Measurements from ENCODE around the gene BCL2L15. TPM values are rescaled to one million over a fixed set of nuclear protein-coding genes. Genes with fewer than 3 reads are reported as not detected.

Gene BCL2L15
- total and polyA plus RNA-seq, 2 donors (not counting 1 experiment from before 2014, with no cell fraction given): under 0.01 to 0.19 TPM

DNA sequence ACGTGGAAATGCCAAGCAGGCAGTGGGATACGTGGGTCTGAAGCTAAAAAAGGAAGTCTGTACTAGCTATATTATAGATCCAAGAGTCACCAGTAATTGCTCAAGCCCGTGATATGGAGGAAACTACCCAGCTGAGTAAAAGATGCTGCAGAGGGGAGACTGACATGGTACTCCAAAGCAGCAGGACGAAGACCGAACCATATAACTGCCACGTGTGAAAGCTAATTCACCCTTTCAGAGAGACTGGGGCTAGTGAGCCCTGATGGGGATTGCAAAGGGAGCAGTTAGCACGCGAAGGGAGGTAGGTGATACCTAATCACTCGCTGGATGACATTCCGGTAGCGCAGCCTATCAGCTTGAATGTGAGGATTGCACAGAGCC is 16.9 kb upstream of the BCL2L15 start:
- Histone ChIP-seq H3K4me3 (replicated peaks in 1 of 4; ENCODE audit: control extremely low read depth in 1 of 4, insufficient read depth in 1 of 4, low read depth in 3 of 4, low read length in 4 of 4) (peak overlapping the region; percentile 57 to 88 (median 86)), H3K4me2 (ENCODE audit: extremely low read depth, insufficient read depth, low read length) (peak overlapping the region; percentile 92), H2AFZ (ENCODE audit: low read length) (peak overlapping the region; percentile 89), H3K9ac (ENCODE audit: insufficient read depth, low read length) (peak overlapping the region; percentile 70), H3K36me3 (ENCODE audit: control insufficient read depth, insufficient read depth, low read length) (peaks cover 5% of the 10 kb centered on the region), H3K79me2 (ENCODE audit: control insufficient read depth, insufficient read depth, low read length) (peaks cover 25% of the 10 kb centered on the region), H3K27me3 (ENCODE audit: control insufficient read depth, insufficient read depth, low read length) (no peaks in the 10 kb centered on the region), H3K4me1 (ENCODE audit: control insufficient read depth, extremely low read depth, insufficient read depth, low read length) (no peaks in the 10 kb centered on the region), H4K20me1 (ENCODE audit: control insufficient read depth, extremely low read depth, insufficient read depth, low read length) (no peaks in the 10 kb centered on the region), H3K9me3 (ENCODE audit: control insufficient read depth, insufficient read depth, low read depth, low read length) (no peaks in the 10 kb centered on the region), H3K27ac (ENCODE audit: insufficient read depth, low read length) (peak overlapping the region; percentile 85)
- TF ChIP-seq CTCF (conservative IDR thresholded peaks at IDR 0.05 in 1 of 2, IDR thresholded peaks at IDR 0.05 in 1 of 2; ENCODE audit: low read depth in 1 of 2, low read length in 2 of 2): no peak
- TF ChIP-seq EZH2 (IDR thresholded peaks at IDR 0.05; ENCODE audit: low read length, missing control alignments): no peak
- no peak for DNase-seq (ENCODE audit: low read depth in 2 of 2)

GRCh38 chr1:113903501-113904292 is 16.3 kb upstream of the BCL2L15 start:
- H3K9me3 ChIP-seq (ENCODE audit: control insufficient read depth, insufficient read depth, low read depth, low read length): no peaks in the 10 kb centered on the region
- H3K4me2 ChIP-seq (ENCODE audit: extremely low read depth, insufficient read depth, low read length): peak overlapping the region; percentile 92
- no peaks in the 10 kb centered on the region for H4K20me1 ChIP-seq (ENCODE audit: control insufficient read depth, extremely low read depth, insufficient read depth, low read length)
- peaks cover 5% of the 10 kb centered on the region for H3K36me3 ChIP-seq (ENCODE audit: control insufficient read depth, insufficient read depth, low read length)
- peak overlapping the region; percentile 57 to 88 (median 86) for H3K4me3 ChIP-seq (replicated peaks in 1 of 4; ENCODE audit: control extremely low read depth in 1 of 4, insufficient read depth in 1 of 4, low read depth in 3 of 4, low read length in 4 of 4)
- H3K79me2 ChIP-seq (ENCODE audit: control insufficient read depth, insufficient read depth, low read length): peaks cover 25% of the 10 kb centered on the region
- H3K27ac ChIP-seq (ENCODE audit: insufficient read depth, low read length): peak overlapping the region; percentile 85
- no peaks in the 10 kb centered on the region for H3K4me1 ChIP-seq (ENCODE audit: control insufficient read depth, extremely low read depth, insufficient read depth, low read length)
- peak in 1 of 2 donors; percentile 2 for DNase-seq (ENCODE audit: low read depth in 2 of 2)
- TF ChIP-seq CTCF (conservative IDR thresholded peaks at IDR 0.05 in 1 of 2, IDR thresholded peaks at IDR 0.05 in 1 of 2; ENCODE audit: low read depth in 1 of 2, low read length in 2 of 2) (no peak), EZH2 (IDR thresholded peaks at IDR 0.05; ENCODE audit: low read length, missing control alignments) (no peak)
- no peaks in the 10 kb centered on the region for H3K27me3 ChIP-seq (ENCODE audit: control insufficient read depth, insufficient read depth, low read length)
- peak overlapping the region; percentile 89 for H2AFZ ChIP-seq (ENCODE audit: low read length)
- no peak overlapping the region for H3K9ac ChIP-seq (ENCODE audit: insufficient read depth, low read length)

- Histone ChIP-seq H3K27me3 (ENCODE audit: control insufficient read depth, insufficient read depth, low read length) (no peaks in the 10 kb centered on the region), H2AFZ (ENCODE audit: low read length) (no peak overlapping the region), H3K9me3 (ENCODE audit: control insufficient read depth, insufficient read depth, low read depth, low read length) (no peaks in the 10 kb centered on the region), H3K27ac (ENCODE audit: insufficient read depth, low read length) (no peak overlapping the region), H3K36me3 (ENCODE audit: control insufficient read depth, insufficient read depth, low read length) (peaks cover 5% of the 10 kb centered on the region), H3K4me2 (ENCODE audit: extremely low read depth, insufficient read depth, low read length) (no peak overlapping the region), H3K79me2 (ENCODE audit: control insufficient read depth, insufficient read depth, low read length) (peaks cover 20% of the 10 kb centered on the region), H3K4me3 (replicated peaks in 1 of 4; ENCODE audit: control extremely low read depth in 1 of 4, insufficient read depth in 1 of 4, low read depth in 3 of 4, low read length in 4 of 4) (no peak overlapping the region), H3K9ac (ENCODE audit: insufficient read depth, low read length) (no peak overlapping the region), H3K4me1 (ENCODE audit: control insufficient read depth, extremely low read depth, insufficient read depth, low read length) (no peaks in the 10 kb centered on the region), H4K20me1 (ENCODE audit: control insufficient read depth, extremely low read depth, insufficient read depth, low read length) (no peaks in the 10 kb centered on the region)
- TF ChIP-seq EZH2 (IDR thresholded peaks at IDR 0.05; ENCODE audit: low read length, missing control alignments): no peak
- no peak for TF ChIP-seq CTCF (conservative IDR thresholded peaks at IDR 0.05 in 1 of 2, IDR thresholded peaks at IDR 0.05 in 1 of 2; ENCODE audit: low read depth in 1 of 2, low read length in 2 of 2)
- no peak for DNase-seq (ENCODE audit: low read depth in 2 of 2)
Measured at GRCh38 chr1:113901191-113901590, 13.8 kb upstream of the BCL2L15 start.
